ENCODE measurements around the gene ICAM4.

ICAM4 gene

GRCh38 chr19:10309423-10309822 is 22.7 kb downstream of the ICAM4 start, which contains the start of gene ZGLP1:
ZGLP1 (minus strand) TSS chr19:10309815.
- Histone ChIP-seq H3K9ac (ENCODE audit: low read depth, low read length) (no peak within 1 kb of the TSS; the same call in 1 of the 2 replicates), H3K27ac (ENCODE audit: low read length) (no peak within 1 kb of the TSS), H3K4me3 (ENCODE audit: low read depth in 1 of 2, low read length in 2 of 2) (no peak within 1 kb of the TSS), H3K36me3 (ENCODE audit: insufficient read depth, low read length) (peaks cover 16% of the 10 kb centered on the region), H3K27me3 (ENCODE audit: insufficient read depth, low read length, poor library complexity) (no peaks in the 10 kb centered on the region), H4K20me1 (ENCODE audit: insufficient read depth, low read length) (no peaks in the 10 kb centered on the region), H3K9me3 (ENCODE audit: insufficient read depth, low read length, severe bottlenecking) (no peaks in the 10 kb centered on the region), H2AFZ (ENCODE audit: low read depth, low read length) (no peak within 1 kb of the TSS), H3K4me1 (ENCODE audit: insufficient read depth, low read length) (peaks cover 3% of the 10 kb centered on the region), H3K79me2 (ENCODE audit: insufficient read depth, low read length) (peaks cover 4% of the 10 kb centered on the region; the same call in 1 of the 2 replicates), H3K4me2 (ENCODE audit: insufficient read depth, low read length) (no peak within 1 kb of the TSS)
- DNase-seq (no peak), ATAC-seq (ENCODE audit: insufficient read depth, low read depth) (no peak)
- TF ChIP-seq EZH2 (IDR thresholded peaks at IDR 0.05; ENCODE audit: borderline replicate concordance, low read depth, low read length, severe bottlenecking) = no peak
- TF ChIP-seq, protein P1, sequence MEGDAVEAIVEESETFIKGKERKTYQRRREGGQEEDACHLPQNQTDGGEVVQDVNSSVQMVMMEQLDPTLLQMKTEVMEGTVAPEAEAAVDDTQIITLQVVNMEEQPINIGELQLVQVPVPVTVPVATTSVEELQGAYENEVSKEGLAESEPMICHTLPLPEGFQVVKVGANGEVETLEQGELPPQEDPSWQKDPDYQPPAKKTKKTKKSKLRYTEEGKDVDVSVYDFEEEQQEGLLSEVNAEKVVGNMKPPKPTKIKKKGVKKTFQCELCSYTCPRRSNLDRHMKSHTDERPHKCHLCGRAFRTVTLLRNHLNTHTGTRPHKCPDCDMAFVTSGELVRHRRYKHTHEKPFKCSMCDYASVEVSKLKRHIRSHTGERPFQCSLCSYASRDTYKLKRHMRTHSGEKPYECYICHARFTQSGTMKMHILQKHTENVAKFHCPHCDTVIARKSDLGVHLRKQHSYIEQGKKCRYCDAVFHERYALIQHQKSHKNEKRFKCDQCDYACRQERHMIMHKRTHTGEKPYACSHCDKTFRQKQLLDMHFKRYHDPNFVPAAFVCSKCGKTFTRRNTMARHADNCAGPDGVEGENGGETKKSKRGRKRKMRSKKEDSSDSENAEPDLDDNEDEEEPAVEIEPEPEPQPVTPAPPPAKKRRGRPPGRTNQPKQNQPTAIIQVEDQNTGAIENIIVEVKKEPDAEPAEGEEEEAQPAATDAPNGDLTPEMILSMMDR (IDR thresholded peaks at IDR 0.05; ENCODE audit: borderline replicate concordance, extremely low read depth, low read length, poor library complexity, severe bottlenecking) = no peak

DNA sequence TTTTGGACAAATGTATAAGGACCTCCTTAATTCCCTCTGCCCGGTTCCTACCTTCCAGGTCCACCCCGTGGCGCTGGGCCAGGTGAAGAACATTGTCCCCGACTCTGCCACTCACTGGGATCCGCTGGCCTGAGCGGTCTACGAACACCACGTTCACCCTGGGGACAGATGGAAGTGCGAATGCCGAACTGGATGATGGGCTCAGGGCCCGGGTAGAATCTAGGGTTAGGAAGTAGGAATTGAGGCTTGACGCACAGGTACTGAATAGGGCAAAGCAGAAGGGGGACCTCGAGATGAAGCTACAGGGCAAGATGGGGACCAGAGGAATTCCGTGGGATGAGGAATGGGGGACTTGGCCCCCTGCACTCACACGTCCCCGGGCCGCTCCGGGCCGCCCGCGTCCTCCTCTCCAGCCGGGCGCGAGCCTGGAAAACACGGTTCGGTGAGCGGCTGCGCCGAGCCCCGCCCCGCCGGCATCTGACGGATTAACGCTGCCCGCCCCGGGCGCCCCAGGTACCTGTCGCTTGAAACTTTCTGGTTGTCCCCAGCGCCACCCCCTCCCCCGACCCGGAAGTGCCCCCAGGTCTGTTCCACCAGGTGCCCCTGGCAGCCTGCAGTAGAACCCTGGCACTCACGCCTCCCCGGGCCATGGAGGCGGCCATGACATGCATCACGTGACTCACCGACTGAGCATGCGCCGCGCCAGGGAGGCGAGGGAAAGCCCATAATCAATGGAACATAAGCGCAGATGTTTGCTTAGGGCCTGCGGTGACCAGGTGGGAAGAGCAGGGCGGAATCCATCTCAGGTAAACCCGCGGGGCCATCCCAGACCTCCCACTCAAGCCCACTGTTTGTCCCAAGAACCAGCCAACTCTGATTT is 28.8 kb downstream of the ICAM4 start, which contains the start of gene FDX2:
Gene FDX2, minus strand, starts transcription at position 681 of the 880 bp plus-strand sequence. Its CDS starts 19 bp downstream, at position 662.
- Histone ChIP-seq H4K20me1 (ENCODE audit: insufficient read depth, low read length) (peaks cover 6% of the 10 kb centered on the region; the same call in 1 of the 2 replicates), H3K4me1 (ENCODE audit: insufficient read depth, low read length) (peaks cover 23% of the 10 kb centered on the region), H3K4me3 (ENCODE audit: low read depth in 1 of 2, low read length in 2 of 2) (peak within 1 kb of the TSS; percentile 73 to 98; a peak in 3 of 4 replicates), H3K9me3 (ENCODE audit: insufficient read depth, low read length, severe bottlenecking) (no peaks in the 10 kb centered on the region), H3K27me3 (ENCODE audit: insufficient read depth, low read length, poor library complexity) (no peaks in the 10 kb centered on the region), H2AFZ (ENCODE audit: low read depth, low read length) (peak within 1 kb of the TSS; percentile 91), H3K27ac (ENCODE audit: low read length) (peak within 1 kb of the TSS; percentile 66), H3K9ac (ENCODE audit: low read depth, low read length) (peak within 1 kb of the TSS; percentile 76), H3K4me2 (ENCODE audit: insufficient read depth, low read length) (peak within 1 kb of the TSS; percentile 95), H3K79me2 (ENCODE audit: insufficient read depth, low read length) (peaks cover 16% of the 10 kb centered on the region), H3K36me3 (ENCODE audit: insufficient read depth, low read length) (peaks cover 45% of the 10 kb centered on the region)
- DNase-seq (peak; percentile 89), ATAC-seq (ENCODE audit: insufficient read depth, low read depth) (peak; percentile 91)
- no peak for TF ChIP-seq EZH2 (IDR thresholded peaks at IDR 0.05; ENCODE audit: borderline replicate concordance, low read depth, low read length, severe bottlenecking)
- TF ChIP-seq, protein P1 (IDR thresholded peaks at IDR 0.05; ENCODE audit: borderline replicate concordance, extremely low read depth, low read length, poor library complexity, severe bottlenecking) = no peak

GRCh38 chr19:10316229-10317044 is 29.7 kb downstream of the ICAM4 start:
- Histone ChIP-seq H3K4me3 (ENCODE audit: low read depth in 1 of 2, low read length in 2 of 2) (peak overlapping the region in 1 of 2 experiments; percentile 98; a peak in 3 of 4 replicates), H3K9ac (ENCODE audit: low read depth, low read length) (peak overlapping the region; percentile 76), H4K20me1 (ENCODE audit: insufficient read depth, low read length) (peaks cover 8% of the 10 kb centered on the region), H2AFZ (ENCODE audit: low read depth, low read length) (peak overlapping the region; percentile 91; the same call in 1 of the 2 replicates), H3K9me3 (ENCODE audit: insufficient read depth, low read length, severe bottlenecking) (no peaks in the 10 kb centered on the region), H3K36me3 (ENCODE audit: insufficient read depth, low read length) (peaks cover 49% of the 10 kb centered on the region), H3K27ac (ENCODE audit: low read length) (no peak overlapping the region), H3K79me2 (ENCODE audit: insufficient read depth, low read length) (peaks cover 16% of the 10 kb centered on the region), H3K27me3 (ENCODE audit: insufficient read depth, low read length, poor library complexity) (no peaks in the 10 kb centered on the region), H3K4me2 (ENCODE audit: insufficient read depth, low read length) (peak overlapping the region; percentile 95), H3K4me1 (ENCODE audit: insufficient read depth, low read length) (peaks cover 23% of the 10 kb centered on the region)
- ATAC-seq (ENCODE audit: insufficient read depth, low read depth) (peak; percentile 21), DNase-seq (no peak)
- TF ChIP-seq EZH2 (IDR thresholded peaks at IDR 0.05; ENCODE audit: borderline replicate concordance, low read depth, low read length, severe bottlenecking) = no peak
- TF ChIP-seq, protein P1 (IDR thresholded peaks at IDR 0.05; ENCODE audit: borderline replicate concordance, extremely low read depth, low read length, poor library complexity, severe bottlenecking) = no peak

Measured in DND-41 (cell line).